ENCODE results near the gene ADISSP.

GRCh38 chr20:3712279-3712873 is 55.2 kb downstream of the ADISSP start, which contains the start of gene SIGLEC1:
- TF ChIP-seq CTCF (IDR thresholded peaks at IDR 0.05): no peak
- TF ChIP-seq EZH2 (IDR thresholded peaks at IDR 0.05; ENCODE audit: borderline replicate concordance, insufficient read depth, low read depth, low read length, poor library complexity, severe bottlenecking): no peak

Measured in B cell (primary cell).